Hepatocyte (in vitro differentiated cells): ENCODE measurements around the gene ASB8. TPM values are rescaled to one million over a fixed set of nuclear protein-coding genes. Genes with fewer than 3 reads are reported as not detected.

Experiments used
- DNase-seq: peaks from one replicate; pipeline ENCODE4 v3.0.0-alpha.2; 2016; ENCODE audit warnings: low spot score
- H2AFZ ChIP-seq: fragments of 200-600 bp; sonication (generic); 2 replicates; pipeline ENCODE4 v1.6.0; 2016; ENCODE audit warnings: antibody characterized with exemption, mild to moderate bottlenecking
- H3K27ac ChIP-seq: fragments of 200-600 bp; sonication (generic); 2 replicates; pipeline ENCODE4 v1.5.1; 2016; ENCODE audit warnings: mild to moderate bottlenecking
- H3K27me3 ChIP-seq: fragments of 200-600 bp; sonication (generic); 2 replicates; pipeline ENCODE4 v1.6.1; 2016
- H3K36me3 ChIP-seq: fragments of 200-600 bp; sonication (generic); replicated peaks from 2 replicates; pipeline ENCODE4 v1.5.1; 2016; ENCODE audit warnings: low read depth; ENCODE audit not compliant: insufficient read depth
- H3K4me1 ChIP-seq: fragments of 200-600 bp; sonication (generic); 2 replicates; pipeline ENCODE4 v1.5.1; 2016; ENCODE audit warnings: mild to moderate bottlenecking, moderate library complexity; ENCODE audit not compliant: insufficient read depth
- H3K4me2 ChIP-seq: fragments of 200-600 bp; sonication (generic); 2 replicates; pipeline ENCODE4 v1.6.0; 2016
- H3K4me3 ChIP-seq: fragments of 200-600 bp; sonication (generic); 2 replicates; pipeline ENCODE4 v1.5.1; 2016; ENCODE audit warnings: mild to moderate bottlenecking
- H3K79me2 ChIP-seq: fragments of 200-600 bp; sonication (generic); 2 replicates; pipeline ENCODE4 v1.6.0; 2017; ENCODE audit warnings: mild to moderate bottlenecking
- H3K9me2 ChIP-seq: fragments of 200-600 bp; sonication (generic); replicated peaks from 2 replicates; pipeline ENCODE4 v1.6.0; 2017; ENCODE audit warnings: mild to moderate bottlenecking; ENCODE audit not compliant: insufficient read depth
- H3K9me3 ChIP-seq: fragments of 200-600 bp; sonication (generic); 2 replicates; pipeline ENCODE4 v1.5.1; 2016; ENCODE audit warnings: low read depth, mild to moderate bottlenecking
- H4K20me1 ChIP-seq: fragments of 200-600 bp; sonication (generic); 2 replicates; pipeline ENCODE4 v1.6.0; 2016; ENCODE audit warnings: mild to moderate bottlenecking; ENCODE audit not compliant: insufficient read depth, poor library complexity, severe bottlenecking
- EZH2 ChIP-seq: fragments of 200-600 bp; sonication (generic); IDR thresholded peaks from 2 replicates; pipeline ENCODE4 v1.6.1; 2016; ENCODE audit warnings: antibody characterized with exemption, mild to moderate bottlenecking, borderline replicate concordance
- EZH2phosphoT487 ChIP-seq: fragments of 200-600 bp; sonication (generic); IDR thresholded peaks from one replicate; pipeline ENCODE4 v1.6.1; 2018; ENCODE audit warnings: antibody characterized with exemption, mild to moderate bottlenecking, low read depth, moderate library complexity; ENCODE audit not compliant: unreplicated experiment, severe bottlenecking
- WGBS: methylation state at CpG from one replicate; pipeline ENCODE4 v1.1.6; 2016; ENCODE audit warnings: low lambda C conversion rate; ENCODE audit errors: missing lambda C conversion rate; 5-methylcytosine and 5-hydroxymethylcytosine counted together
- polyA plus RNA-seq: library from polyadenylated mRNA; unstranded; fragments of >200 nt; fragmentation: Nextera tagmentation; extraction: Ambion mirVana; gene quantifications from 2 replicates; pipeline ENCODE4 v1.2.1, GENCODE V29; 2016
- total RNA-seq: library from RNA; depleted of rRNA; stranded (reverse); fragments of >200 nt; gene quantifications from 2 replicates; pipeline ENCODE4 v1.2.3, GENCODE V29; 2014
- TF ChIP-seq, protein P1 (sequence below): fragments of 200-600 bp; sonication (generic); IDR thresholded peaks from 2 replicates; pipeline ENCODE4 v1.5.1; 2016; ENCODE audit warnings: antibody characterized with exemption, mild to moderate bottlenecking; ENCODE audit not compliant: poor library complexity

ASB8 gene
- total and polyA plus RNA-seq, 2 experiments from 2014 or later = 27.2 to 29.0 TPM

DNA sequence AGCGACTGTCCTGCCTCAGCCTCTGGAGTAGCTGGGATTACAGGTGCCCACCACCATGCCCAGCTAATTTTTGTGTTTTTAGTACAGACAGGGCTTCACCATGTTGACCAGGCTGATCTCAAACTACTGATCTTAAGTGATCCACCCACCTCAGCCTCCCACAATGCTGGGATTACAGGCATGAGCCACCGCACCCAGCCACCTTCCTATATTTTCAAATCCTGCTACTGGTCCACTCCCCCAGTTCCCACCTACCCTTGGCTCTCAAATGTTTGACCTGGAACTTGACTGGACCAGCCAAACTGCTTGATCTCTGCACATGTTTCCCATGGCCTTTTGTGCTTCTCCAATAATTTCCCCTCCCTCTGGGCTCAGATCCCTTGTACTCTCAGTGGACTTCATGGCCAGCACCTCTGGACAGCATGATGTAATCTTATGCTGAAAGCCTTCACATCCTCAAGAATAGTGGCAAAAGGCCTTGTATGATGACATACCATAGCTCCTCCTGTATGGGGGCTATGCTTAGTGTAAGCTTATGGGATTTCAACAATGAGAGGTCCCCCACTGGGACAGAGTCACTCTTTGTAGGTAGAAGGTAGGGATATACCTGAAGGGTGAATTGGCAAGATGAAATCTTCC is 23.7 kb upstream of the ASB8 start:
- Histone ChIP-seq H3K4me1 (peaks cover 18% of the 10 kb centered on the region), H3K4me3 (no peak overlapping the region), H3K9me3 (no peaks in the 10 kb centered on the region), H3K9me2 (no peaks in the 10 kb centered on the region), H4K20me1 (no peaks in the 10 kb centered on the region), H3K27me3 (peaks cover 49% of the 10 kb centered on the region), H3K36me3 (no peaks in the 10 kb centered on the region), H3K79me2 (no peaks in the 10 kb centered on the region), H3K27ac (no peak overlapping the region), H3K4me2 (no peak overlapping the region), H2AFZ (no peak overlapping the region)
- 84% methylated on average over 2 of the region's 2 CpGs for WGBS
- DNase-seq = no peak
- TF ChIP-seq, protein P1, sequence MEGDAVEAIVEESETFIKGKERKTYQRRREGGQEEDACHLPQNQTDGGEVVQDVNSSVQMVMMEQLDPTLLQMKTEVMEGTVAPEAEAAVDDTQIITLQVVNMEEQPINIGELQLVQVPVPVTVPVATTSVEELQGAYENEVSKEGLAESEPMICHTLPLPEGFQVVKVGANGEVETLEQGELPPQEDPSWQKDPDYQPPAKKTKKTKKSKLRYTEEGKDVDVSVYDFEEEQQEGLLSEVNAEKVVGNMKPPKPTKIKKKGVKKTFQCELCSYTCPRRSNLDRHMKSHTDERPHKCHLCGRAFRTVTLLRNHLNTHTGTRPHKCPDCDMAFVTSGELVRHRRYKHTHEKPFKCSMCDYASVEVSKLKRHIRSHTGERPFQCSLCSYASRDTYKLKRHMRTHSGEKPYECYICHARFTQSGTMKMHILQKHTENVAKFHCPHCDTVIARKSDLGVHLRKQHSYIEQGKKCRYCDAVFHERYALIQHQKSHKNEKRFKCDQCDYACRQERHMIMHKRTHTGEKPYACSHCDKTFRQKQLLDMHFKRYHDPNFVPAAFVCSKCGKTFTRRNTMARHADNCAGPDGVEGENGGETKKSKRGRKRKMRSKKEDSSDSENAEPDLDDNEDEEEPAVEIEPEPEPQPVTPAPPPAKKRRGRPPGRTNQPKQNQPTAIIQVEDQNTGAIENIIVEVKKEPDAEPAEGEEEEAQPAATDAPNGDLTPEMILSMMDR = no peak

DNA sequence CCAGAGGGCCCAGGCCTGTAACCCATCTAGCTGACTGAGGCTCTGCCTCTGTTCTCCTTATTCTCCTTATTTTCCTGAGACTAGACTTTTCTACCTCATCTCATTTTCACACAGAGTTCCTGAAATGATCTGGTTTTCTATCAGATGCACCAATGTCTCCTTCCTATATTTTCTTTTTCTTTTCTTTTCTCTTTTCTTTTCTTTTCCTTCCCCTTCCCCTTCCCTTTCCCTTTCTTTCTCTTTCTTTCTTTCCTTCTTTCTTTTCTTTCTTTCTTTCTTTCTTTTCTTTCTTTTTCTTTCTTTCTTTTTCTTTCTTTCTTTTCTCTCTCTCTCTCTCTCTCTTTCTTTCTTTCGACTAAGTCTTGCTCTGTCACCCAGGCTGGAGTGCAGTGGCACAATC is 23.1 kb upstream of the ASB8 start:
- H3K27me3 ChIP-seq = peaks cover 44% of the 10 kb centered on the region
- H3K79me2 ChIP-seq = no peaks in the 10 kb centered on the region
- no peak overlapping the region for H3K27ac ChIP-seq
- H2AFZ ChIP-seq = no peak overlapping the region
- 86% methylated on average over 1 of the region's 1 CpG for WGBS
- no peak for TF ChIP-seq EZH2
- TF ChIP-seq EZH2phosphoT487 = no peak
- TF ChIP-seq, protein P1 = no peak
- no peaks in the 10 kb centered on the region for H3K36me3 ChIP-seq
- no peak overlapping the region for H3K4me3 ChIP-seq
- no peak for DNase-seq
- H3K9me3 ChIP-seq = no peaks in the 10 kb centered on the region
- H3K4me2 ChIP-seq = no peak overlapping the region
- peaks cover 23% of the 10 kb centered on the region for H3K4me1 ChIP-seq
- H3K9me2 ChIP-seq = no peaks in the 10 kb centered on the region
- H4K20me1 ChIP-seq = no peaks in the 10 kb centered on the region

DNA sequence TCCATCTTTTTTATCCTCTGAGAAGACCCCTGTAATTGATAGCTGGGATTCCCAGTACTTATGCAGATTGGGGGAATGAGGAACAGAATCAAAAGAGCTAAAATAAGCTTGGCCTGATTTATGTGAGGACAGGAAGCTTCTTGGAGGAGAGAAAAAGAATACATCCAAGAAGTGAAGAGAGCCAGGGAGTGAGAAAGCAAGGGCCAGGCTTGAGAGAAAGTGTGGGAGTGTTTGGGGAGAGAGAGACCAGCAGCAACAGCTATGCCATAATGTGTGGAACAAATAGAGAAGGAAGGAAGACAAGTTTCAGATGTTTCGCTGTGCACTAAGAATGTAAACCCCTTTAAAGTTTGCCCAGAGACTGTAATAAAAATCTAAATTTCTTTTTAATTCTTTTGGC is 22.2 kb upstream of the ASB8 start:
- Histone ChIP-seq H3K27me3 (peaks cover 36% of the 10 kb centered on the region), H3K79me2 (no peaks in the 10 kb centered on the region), H4K20me1 (no peaks in the 10 kb centered on the region), H3K4me2 (no peak overlapping the region), H3K9me3 (no peaks in the 10 kb centered on the region), H3K36me3 (no peaks in the 10 kb centered on the region), H3K9me2 (no peaks in the 10 kb centered on the region), H3K4me3 (no peak overlapping the region), H3K4me1 (peaks cover 27% of the 10 kb centered on the region), H3K27ac (no peak overlapping the region), H2AFZ (no peak overlapping the region)
- no peak for DNase-seq
- TF ChIP-seq EZH2phosphoT487 (no peak), EZH2 (no peak)
- TF ChIP-seq, protein P1 = no peak
- whole genome bisulfite sequencing = 96% methylated on average over 1 of the region's 1 CpG

DNA sequence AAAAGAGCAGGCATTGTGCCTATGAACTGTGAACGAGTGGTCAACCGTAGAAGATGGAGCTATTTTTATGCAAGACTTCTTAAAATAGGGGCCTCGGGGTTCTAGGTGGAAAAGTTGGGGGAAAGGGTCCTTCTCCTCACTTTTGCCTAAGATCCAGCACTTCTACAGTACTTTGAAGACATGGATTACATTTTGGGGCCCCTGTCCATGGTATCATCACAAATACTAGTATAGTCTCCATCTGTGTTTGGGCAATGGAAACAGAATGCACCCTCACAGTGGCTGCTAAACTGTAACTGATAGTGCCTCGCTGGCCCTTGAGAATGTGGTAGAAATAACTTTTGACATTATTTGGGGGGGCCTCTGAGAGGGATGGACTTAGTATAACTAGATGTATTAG is 20.7 kb upstream of the ASB8 start:
- Histone ChIP-seq H3K4me2 (no peak overlapping the region), H3K9me2 (no peaks in the 10 kb centered on the region), H3K9me3 (no peaks in the 10 kb centered on the region), H3K27ac (no peak overlapping the region), H3K4me3 (no peak overlapping the region), H4K20me1 (no peaks in the 10 kb centered on the region), H3K79me2 (no peaks in the 10 kb centered on the region), H3K36me3 (no peaks in the 10 kb centered on the region), H3K27me3 (peaks cover 28% of the 10 kb centered on the region), H3K4me1 (peaks cover 22% of the 10 kb centered on the region), H2AFZ (no peak overlapping the region)
- TF ChIP-seq EZH2phosphoT487 (no peak), EZH2 (no peak)
- TF ChIP-seq, protein P1 = no peak
- DNase-seq = no peak
- 78% methylated on average over 4 of the region's 4 CpGs for WGBS
